Upper lobe of left lung (tissue), 6 donors: ENCODE measurements around the gene PCGF1. TPM values are rescaled to one million over a fixed set of nuclear protein-coding genes. Genes with fewer than 3 reads are reported as not detected.
A peak's percentile ranks its signal among the peaks of the same experiment; 100 is the strongest.

Experiments used
- ATAC-seq, 2 donors: fragments of 200-7000 bp; cut with Tn5 transposase; one replicate each; pipeline ENCODE4 v1.9.1; 2022; ENCODE audit warnings: mild to moderate bottlenecking in 2 of 2, moderate library complexity in 2 of 2; ENCODE audit not compliant: low FRiP score in 2 of 2
- DNase-seq, 2 donors: peaks; one replicate each; pipeline ENCODE4 v3.0.0-alpha.2; 2019 to 2020
- H3K27ac ChIP-seq, 4 donors: fragments of 200-600 bp; sonication (generic); one replicate each; pipeline ENCODE4 v1.5.1; 2016 to 2019
- H3K27me3 ChIP-seq, 4 donors: fragments of 200-600 bp; sonication (generic); one replicate each; pipeline ENCODE4 v1.5.1; 2017 to 2019
- H3K36me3 ChIP-seq, 4 donors: fragments of 200-600 bp; sonication (generic); one replicate each; pipeline ENCODE4 v1.5.1; 2016 to 2019
- H3K4me1 ChIP-seq, 4 donors: fragments of 200-600 bp; sonication (generic); one replicate each; pipeline ENCODE4 v1.5.1; 2018 to 2019
- H3K4me3 ChIP-seq, 4 donors: fragments of 200-600 bp; sonication (generic); one replicate each; pipeline ENCODE4 v1.5.1; 2017 to 2019; ENCODE audit warnings: mild to moderate bottlenecking in 2 of 4, moderate library complexity in 1 of 4
- H3K9me3 ChIP-seq, 4 donors: fragments of 200-600 bp; sonication (generic); one replicate each; pipeline ENCODE4 v1.5.1; 2018 to 2019
- CTCF ChIP-seq, 6 experiments: fragments of 450-650 bp in 4 of 6; fragments of 200-600 bp in 2 of 6; sonication (generic) in 2 of 6; IDR thresholded peaks; one replicate each; pipeline ENCODE4 v1.5.1; 2016 to 2019; ENCODE audit warnings: antibody characterized with exemption in 6 of 6
- EP300 ChIP-seq, 4 donors: sonication (generic); formaldehyde crosslinking; IDR thresholded peaks; one replicate each; pipeline ENCODE4 v1.5.1; 2017; ENCODE audit warnings: antibody characterized with exemption in 4 of 4, control low read depth in 2 of 4
- POLR2A ChIP-seq, 4 donors: fragments of 450-650 bp; IDR thresholded peaks; one replicate each; pipeline ENCODE4 v1.5.1; 2016 to 2017; ENCODE audit warnings: antibody characterized with exemption in 4 of 4, mild to moderate bottlenecking in 2 of 4
- POLR2AphosphoS5 ChIP-seq, 2 donors: sonication (generic); formaldehyde crosslinking; IDR thresholded peaks; one replicate each; pipeline ENCODE4 v1.5.1; 2017; ENCODE audit warnings: antibody characterized with exemption in 2 of 2
- WGBS, 2 donors: methylation state at CpG; one replicate each; pipeline ENCODE4 v1.1.5; 2017 to 2018; 5-methylcytosine and 5-hydroxymethylcytosine counted together
- total RNA-seq, 6 donors: library from RNA; depleted of rRNA in 4 of 6; stranded (reverse); fragments of >200 nt in 4 of 6; gene quantifications; one replicate each; pipeline versions ENCODE4 v1.1.0 to v1.2.1, GENCODE V29; 2016 to 2021
- donor health status: DM: no; HTN: no; CAD: no; lungs with moderate emphysema.
- donor health status: DM: no; HTN: yes; CAD: no; lungs with severe emphysema.

Gene PCGF1
- total RNA-seq, 6 donors from 2014 or later, result 15.4 to 43.2 (median 34.6) TPM

GRCh38 chr2:74538881-74539339, 31.4 kb upstream of the PCGF1 start:
- Histone ChIP-seq H3K27ac (peak overlapping the region in 1 of 4 donors; percentile 65), H3K4me1 (no peaks in the 10 kb centered on the region), H3K9me3 (no peaks in the 10 kb centered on the region), H3K36me3 (no peaks in the 10 kb centered on the region), H3K27me3 (no peaks in the 10 kb centered on the region), H3K4me3 (no peak overlapping the region)
- DNase-seq, result no peak
- no peak for TF ChIP-seq CTCF (IDR thresholded peaks at IDR 0.05)
- TF ChIP-seq POLR2A (IDR thresholded peaks at IDR 0.05), result no peak
- ATAC-seq, result no peak
- WGBS, 2 donors, result 59 to 66% methylated on average over 7 of the region's 7 CpGs

- ATAC-seq (no peak), DNase-seq (no peak)
- peaks cover 0 to 2% (median 0%) of the 10 kb centered on the region in 4 donors for H3K4me1 ChIP-seq
- no peak overlapping the region for H3K4me3 ChIP-seq
- H3K9me3 ChIP-seq, result no peaks in the 10 kb centered on the region
- TF ChIP-seq POLR2A (IDR thresholded peaks at IDR 0.05) (no peak), CTCF (IDR thresholded peaks at IDR 0.05) (no peak), EP300 (IDR thresholded peaks at IDR 0.05) (no peak), POLR2AphosphoS5 (IDR thresholded peaks at IDR 0.05) (no peak)
- H3K27me3 ChIP-seq, result no peaks in the 10 kb centered on the region
- peaks cover 0 to 17% (median 6%) of the 10 kb centered on the region in 4 donors for H3K36me3 ChIP-seq
- WGBS, 2 donors, result 65 to 78% methylated on average over 4 of the region's 4 CpGs
- H3K27ac ChIP-seq, result no peak overlapping the region
Observed at GRCh38 chr2:74537140-74537539, 29.6 kb upstream of the PCGF1 start.

DNA sequence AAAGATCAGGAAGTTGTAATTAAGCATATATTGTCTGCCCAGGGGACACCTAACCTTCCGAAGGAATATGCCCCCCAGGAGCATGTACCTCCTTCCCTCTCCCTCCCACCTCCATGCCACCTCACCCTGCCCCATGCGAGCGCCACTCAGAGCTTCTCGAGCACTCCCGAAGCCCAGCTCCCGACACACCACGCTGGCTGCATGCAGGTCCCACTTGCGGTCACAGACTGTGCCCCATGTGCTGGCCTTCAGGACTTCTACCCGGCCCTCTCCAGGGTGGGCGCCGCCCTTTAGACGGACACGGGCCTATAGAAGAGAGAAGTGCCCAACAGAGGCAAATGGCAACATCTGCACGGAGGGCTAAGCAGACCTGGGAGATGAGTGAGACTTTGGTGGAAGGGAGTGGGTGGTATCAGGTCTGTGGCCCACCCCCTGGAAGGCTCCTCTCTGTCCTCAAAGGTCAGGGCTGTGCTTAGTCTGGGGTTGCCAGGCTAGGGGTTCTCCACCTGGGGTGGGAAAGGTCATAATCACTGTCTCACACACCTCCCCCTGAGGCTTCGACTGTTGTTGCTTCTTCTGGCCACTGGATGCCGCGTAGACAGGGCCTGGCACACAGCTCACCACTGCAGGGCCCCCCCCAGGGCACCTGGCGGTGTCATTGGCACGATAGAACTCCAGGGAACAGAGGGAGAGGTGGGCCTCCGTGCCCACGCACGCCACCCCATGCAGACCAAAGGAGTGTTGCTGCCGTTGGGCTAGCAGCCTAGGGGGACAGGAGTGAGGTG, 28.9 kb upstream of the PCGF1 start:
- DNase-seq (peak in 1 of 2 donors; percentile 58), ATAC-seq (no peak)
- WGBS, 2 donors, result 89 to 94% methylated on average over 20 to 21 of the region's 23 CpGs
- Histone ChIP-seq H3K9me3 (no peaks in the 10 kb centered on the region), H3K4me1 (peaks cover 2 to 10% (median 4%) of the 10 kb centered on the region in 4 donors), H3K27ac (no peak overlapping the region), H3K4me3 (no peak overlapping the region), H3K36me3 (peaks cover 0 to 19% (median 6%) of the 10 kb centered on the region in 4 donors), H3K27me3 (no peaks in the 10 kb centered on the region)
- no peak for TF ChIP-seq EP300 (IDR thresholded peaks at IDR 0.05)
- no peak for TF ChIP-seq CTCF (IDR thresholded peaks at IDR 0.05)
- TF ChIP-seq POLR2A (IDR thresholded peaks at IDR 0.05), result no peak
- TF ChIP-seq POLR2AphosphoS5 (IDR thresholded peaks at IDR 0.05), result no peak

DNA sequence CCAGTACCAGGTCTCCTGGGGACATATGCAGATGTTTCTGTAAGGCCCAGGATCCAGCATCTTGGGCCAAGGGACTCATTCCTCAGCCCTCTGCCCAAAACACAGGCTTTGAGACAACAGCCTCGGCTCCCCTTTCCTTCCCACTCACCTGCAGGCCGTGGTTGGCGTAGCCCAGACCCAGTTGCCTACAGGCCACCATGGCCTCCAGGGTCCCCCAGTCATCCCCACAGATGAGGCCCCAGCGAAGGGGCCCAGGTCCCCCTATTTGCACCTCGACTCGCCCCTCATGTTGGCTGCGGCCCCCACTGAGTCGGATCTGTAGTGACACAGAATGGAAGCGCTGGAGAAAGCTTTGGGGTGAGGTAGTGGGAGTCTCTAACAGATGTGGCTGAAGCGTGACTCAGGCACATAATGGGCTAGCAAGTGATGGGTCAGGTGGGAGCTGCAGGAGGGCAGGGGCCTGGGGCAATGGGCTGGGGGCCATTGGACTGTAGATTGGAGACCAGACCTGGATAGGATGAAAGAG, 28.0 kb upstream of the PCGF1 start:
- Histone ChIP-seq H3K27ac (no peak overlapping the region), H3K4me3 (no peak overlapping the region), H3K4me1 (peaks cover 11 to 18% (median 12%) of the 10 kb centered on the region in 4 donors), H3K9me3 (no peaks in the 10 kb centered on the region), H3K27me3 (no peaks in the 10 kb centered on the region), H3K36me3 (peaks cover 0 to 19% (median 6%) of the 10 kb centered on the region in 4 donors)
- WGBS, 2 donors, result 90 to 94% methylated on average over 9 to 10 of the region's 10 CpGs
- TF ChIP-seq EP300 (IDR thresholded peaks at IDR 0.05) (no peak), POLR2AphosphoS5 (IDR thresholded peaks at IDR 0.05) (no peak), CTCF (IDR thresholded peaks at IDR 0.05) (no peak), POLR2A (IDR thresholded peaks at IDR 0.05) (no peak)
- ATAC-seq (no peak), DNase-seq (no peak)
